ENCODE measurements around the gene ARHGAP18.

The ARHGAP18 gene

DNA sequence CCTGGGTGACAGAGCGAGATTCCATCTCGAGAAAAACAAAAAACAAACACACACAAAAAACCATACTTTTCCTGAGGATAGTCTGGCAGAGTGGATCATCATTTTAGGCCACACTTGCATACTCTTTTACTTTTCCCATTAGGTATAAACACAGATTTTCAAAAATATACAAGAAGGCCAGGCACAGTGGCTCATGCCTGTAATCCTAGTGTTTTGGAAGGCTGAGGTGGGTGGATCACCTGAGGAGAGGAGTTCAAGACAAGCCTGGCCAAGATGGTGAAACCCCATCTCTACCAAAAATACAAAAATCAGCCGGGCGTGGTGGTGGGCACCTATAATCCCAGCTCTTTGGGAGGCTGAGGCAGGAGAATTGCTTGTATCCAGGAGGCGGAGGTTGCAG lies 85.5 kb downstream of the ARHGAP18 start:
- in situ Hi-C loops (cut with MboI; ENCODE audit: low sequenced_read_pairs), result loop anchor here (25.0 kb wide), 1 partner anchor 113 kb away; no protein-coding TSS in a partner anchor

DNA sequence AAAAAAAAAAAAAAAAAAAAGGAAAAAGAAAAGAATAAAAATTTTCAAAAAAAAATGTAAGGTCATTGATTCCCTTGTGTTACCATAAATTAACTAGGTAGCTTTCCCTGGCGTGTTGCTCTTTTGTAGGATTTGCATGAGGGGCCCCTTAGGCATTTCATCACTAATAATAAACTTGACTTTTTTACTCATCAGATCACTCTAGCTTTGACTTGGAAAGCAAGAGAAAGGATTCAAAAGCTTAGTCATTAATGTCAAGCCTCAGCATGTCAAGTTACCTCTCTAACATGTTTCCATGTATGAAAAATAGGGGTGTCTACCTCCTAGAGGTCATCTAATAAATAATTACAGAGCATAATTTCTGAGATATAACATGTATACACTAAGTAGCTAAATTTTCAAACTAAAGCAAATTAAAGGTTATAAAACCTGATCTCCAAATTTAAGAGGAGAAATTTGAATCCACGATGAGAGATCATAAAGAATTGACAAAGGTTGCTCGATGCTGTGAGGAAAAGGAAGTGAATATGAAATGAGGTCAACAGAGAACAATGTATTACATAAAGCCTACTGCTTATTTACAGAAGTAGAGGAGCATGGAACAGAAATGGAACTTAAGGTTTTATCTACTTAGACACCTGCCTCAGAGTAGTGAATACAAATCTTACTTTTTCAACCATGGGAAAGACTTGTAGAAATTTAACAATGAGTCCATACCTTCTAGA lies 86.8 kb downstream of the ARHGAP18 start:
- in situ Hi-C loops (cut with MboI; ENCODE audit: low sequenced_read_pairs), result loop anchor here (25.0 kb wide), 1 partner anchor 114 kb away; no protein-coding TSS in a partner anchor

DNA sequence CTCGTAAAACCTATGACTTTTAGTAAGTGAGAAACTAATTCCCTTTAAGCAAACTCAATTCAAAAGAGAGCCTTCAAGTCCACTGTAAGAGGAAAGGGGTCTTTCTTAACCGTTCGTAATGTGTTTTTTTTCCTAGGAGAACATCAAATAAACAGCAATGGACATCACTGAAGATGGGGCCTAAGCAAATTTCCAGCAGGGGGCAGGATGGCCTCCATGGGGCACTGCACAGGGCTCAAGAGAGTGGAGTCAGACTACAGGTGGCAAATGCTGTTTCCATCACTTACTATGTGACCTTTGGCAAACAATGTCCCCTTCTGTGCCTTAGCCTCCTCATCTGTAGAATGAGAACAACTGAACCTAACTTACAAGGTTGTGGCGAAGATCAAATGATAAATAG lies 88.7 kb downstream of the ARHGAP18 start:
- in situ Hi-C loops (cut with MboI; ENCODE audit: low sequenced_read_pairs), result loop anchor here (25.0 kb wide), 1 partner anchor 116 kb away; no protein-coding TSS in a partner anchor

DNA sequence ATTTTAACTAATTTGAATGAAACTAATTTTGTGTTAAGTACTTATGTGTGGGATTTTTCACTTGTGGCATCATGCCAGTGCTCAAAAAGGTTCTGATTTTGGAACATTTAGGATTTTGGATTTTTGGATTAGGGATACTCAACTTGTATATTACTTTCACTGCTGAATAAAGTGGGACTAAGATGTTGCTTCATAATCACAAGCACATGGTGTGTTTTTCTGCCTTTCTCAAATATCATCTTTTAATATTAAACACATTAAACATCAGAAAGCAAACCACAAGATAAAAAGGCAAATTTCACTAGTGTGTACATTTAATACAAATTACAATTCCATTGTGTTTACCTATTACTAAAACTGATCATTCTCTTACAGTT lies 89.8 kb downstream of the ARHGAP18 start:
- in situ Hi-C loops (cut with MboI; ENCODE audit: low sequenced_read_pairs), result loop anchor here (25.0 kb wide), 1 partner anchor 117 kb away; no protein-coding TSS in a partner anchor

DNA sequence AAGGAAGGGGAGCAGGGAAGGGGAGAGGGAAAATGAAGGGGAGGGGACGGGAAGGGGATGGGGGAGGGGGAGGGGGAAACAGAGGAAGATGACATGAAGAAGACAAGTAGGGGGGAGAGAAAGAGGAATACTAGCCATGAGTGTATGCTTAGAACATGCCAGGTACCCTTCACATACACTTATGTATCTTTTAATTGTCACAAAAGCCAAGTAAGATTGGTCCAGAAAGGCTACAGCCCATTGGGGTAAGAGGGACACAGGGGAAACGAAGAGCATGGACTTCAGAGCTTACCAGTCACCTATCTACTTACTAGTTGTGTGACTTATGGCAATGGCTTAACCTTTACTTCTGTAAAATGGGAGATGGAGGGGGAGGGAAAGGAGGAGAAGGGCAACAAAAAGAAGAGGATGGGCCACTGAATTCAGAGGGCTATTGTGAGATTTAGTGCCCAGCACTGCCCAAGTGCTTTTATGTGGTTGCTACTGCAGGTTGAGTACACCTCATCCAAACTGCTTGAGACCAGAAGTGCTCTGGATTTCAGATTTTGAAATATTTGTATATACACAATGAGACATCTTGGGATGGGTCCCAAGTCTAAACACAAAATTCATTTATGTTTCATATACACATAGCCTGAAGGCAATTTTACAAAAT lies 90.3 kb downstream of the ARHGAP18 start:
- in situ Hi-C loops (cut with MboI; ENCODE audit: low sequenced_read_pairs), result loop anchor here (25.0 kb wide), 1 partner anchor 118 kb away; no protein-coding TSS in a partner anchor

DNA sequence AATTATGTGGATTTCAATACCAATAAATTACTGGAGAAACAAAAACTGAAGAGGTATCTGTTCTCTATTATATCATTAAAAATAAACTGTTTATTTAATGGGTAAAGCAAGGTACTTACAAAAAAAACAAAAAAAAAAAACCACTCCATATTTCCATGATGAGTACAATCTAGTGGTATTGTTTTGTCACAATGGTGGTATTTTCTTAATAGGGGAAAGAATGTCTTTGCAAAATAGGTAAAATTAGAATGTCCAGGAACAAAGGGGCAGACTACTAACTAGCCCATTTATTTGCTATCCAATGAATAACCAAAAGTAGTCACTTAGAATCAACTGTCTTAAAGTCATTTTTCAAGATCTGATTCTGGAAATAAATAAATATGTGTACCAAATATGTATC lies 92.0 kb downstream of the ARHGAP18 start:
- in situ Hi-C loops (cut with MboI; ENCODE audit: low sequenced_read_pairs), result loop anchor here (25.0 kb wide), 1 partner anchor 119 kb away; no protein-coding TSS in a partner anchor

DNA sequence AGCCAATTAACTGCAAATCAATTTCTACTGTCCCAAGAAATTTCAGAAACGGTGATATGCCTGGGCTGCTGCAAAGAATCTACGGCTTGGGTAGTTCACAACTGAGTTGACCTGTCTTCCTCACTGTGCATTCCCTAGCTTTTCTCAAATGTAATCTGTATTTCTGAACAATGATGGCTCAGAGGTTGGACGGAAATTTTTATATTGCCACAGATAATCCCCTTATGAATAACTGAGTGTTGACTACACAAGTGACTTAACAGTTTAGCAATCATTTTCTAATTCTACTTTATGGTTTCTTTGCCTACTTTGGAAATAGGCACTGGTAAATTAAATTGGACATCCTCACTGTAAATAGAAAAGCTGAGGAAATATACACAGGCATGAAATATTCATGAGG lies 94.5 kb downstream of the ARHGAP18 start:
- in situ Hi-C loops (cut with MboI; ENCODE audit: low sequenced_read_pairs), result loop anchor here (25.0 kb wide), 1 partner anchor 122 kb away; no protein-coding TSS in a partner anchor

DNA sequence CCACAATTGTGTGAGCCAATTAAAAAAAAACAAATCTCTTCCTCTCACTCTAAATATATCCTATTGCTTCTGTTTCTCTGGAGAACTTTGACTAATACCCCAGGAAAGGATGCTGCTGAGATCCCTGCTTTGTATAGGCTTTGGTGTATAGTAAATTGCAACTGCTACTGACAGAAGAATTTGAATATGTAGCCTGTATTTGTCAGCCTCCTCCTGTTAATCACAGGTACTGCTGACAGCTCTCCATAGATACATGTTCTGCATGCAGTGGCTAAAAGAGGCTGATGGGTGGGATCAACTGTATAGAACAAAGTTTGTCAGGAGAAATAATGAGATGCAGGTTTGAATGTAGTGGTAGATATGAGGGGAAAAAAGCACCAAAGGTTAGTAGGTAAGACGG lies 95.0 kb downstream of the ARHGAP18 start:
- in situ Hi-C loops (cut with MboI; ENCODE audit: low sequenced_read_pairs), result loop anchor here (25.0 kb wide), 1 partner anchor 122 kb away; no protein-coding TSS in a partner anchor

DNA sequence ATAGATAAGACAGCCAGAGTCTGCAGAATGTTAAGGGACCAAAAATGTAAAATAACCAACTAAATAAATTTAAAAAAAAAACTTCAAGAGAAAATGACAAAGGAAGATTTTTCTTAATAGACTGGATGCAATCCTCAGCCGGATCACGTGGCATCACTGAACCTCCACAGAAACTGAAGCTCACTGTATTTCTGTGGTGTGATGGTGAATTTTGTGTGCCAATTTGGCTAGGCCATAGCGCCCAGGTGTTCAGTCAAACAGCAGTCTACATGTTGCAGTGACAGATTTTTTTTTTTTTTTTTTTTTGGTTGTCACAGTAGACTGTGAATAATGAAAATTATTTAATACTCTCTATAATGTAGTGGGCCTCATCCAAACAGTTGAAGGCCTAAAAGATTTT lies 95.5 kb downstream of the ARHGAP18 start:
- in situ Hi-C loops (cut with MboI; ENCODE audit: low sequenced_read_pairs), result loop anchor here (25.0 kb wide), 1 partner anchor 123 kb away; no protein-coding TSS in a partner anchor

DNA sequence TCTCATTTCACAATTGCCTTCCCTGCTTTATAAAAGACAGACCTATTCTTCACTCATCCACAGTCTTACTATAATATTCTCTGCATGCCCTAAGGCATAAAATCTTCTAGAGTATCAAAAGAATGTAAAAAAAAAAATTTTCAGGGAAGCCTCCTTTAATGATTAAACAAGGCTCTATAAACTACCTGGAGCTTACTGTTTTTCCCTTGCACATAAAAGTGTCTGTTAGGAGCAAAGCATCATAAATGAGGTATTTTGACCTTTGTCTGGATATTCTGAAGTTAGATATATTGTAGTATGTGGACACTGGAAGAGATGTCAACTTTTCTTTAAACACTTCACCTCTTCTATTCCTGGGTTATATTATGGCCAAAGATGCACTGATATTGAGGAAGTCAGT lies 97.5 kb downstream of the ARHGAP18 start:
- in situ Hi-C loops (cut with MboI; ENCODE audit: low sequenced_read_pairs), result loop anchor here (25.0 kb wide), 1 partner anchor 125 kb away; no protein-coding TSS in a partner anchor

DNA sequence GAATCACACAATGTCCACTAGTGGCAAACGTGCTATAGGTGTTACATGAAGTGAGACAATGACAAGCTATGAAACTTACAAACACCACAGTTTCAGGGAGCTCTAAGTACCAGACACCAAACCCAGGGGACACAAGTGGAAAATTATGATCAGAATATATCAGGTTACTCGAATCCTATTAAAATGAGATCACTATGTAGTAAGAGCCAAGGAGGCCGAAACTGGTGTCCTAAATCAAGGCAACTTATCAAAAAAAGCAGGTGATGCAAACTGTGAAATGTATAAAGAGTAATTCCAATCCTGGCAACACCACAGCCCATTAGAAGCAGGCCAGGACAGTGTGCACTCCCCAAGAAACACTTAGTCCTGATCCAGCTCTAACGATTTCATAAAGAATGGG lies 100.3 kb downstream of the ARHGAP18 start:
- in situ Hi-C loops (cut with MboI; ENCODE audit: low sequenced_read_pairs), result loop anchor here (25.0 kb wide), 1 partner anchor 128 kb away; no protein-coding TSS in a partner anchor

DNA sequence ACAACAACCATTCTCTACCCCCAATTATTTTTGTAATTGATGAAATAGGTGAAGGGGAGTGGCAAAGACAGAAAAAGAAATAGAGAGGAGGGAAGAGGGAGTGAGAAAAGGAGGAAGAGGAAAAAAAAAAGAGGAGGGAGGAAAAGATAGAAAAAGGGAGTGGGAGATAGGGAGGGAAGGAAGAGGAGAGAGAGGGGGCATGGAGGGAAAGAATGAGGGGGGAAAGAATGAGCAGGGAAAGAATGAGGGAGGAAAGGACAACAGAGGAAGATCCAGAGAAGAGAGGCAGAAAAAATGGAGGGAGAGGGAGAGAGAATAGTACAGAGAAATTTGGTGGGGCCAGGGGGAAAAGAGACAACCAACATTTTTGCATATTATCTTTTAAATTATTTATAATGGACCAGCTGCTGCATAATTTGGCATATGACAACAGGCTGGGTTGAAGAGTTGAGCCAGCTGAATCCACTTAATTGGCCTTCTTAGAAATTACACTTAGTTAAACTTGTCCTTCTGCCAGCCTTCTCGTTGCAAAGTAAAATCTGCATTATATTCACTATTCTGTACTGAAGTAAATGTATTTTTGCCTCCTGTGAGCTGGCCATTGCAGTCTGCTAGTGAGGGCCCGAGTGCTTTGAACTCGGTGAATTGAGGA lies 101.0 kb downstream of the ARHGAP18 start:
- in situ Hi-C loops (cut with MboI; ENCODE audit: low sequenced_read_pairs), result loop anchor here (25.0 kb wide), 1 partner anchor 128 kb away; no protein-coding TSS in a partner anchor

DNA sequence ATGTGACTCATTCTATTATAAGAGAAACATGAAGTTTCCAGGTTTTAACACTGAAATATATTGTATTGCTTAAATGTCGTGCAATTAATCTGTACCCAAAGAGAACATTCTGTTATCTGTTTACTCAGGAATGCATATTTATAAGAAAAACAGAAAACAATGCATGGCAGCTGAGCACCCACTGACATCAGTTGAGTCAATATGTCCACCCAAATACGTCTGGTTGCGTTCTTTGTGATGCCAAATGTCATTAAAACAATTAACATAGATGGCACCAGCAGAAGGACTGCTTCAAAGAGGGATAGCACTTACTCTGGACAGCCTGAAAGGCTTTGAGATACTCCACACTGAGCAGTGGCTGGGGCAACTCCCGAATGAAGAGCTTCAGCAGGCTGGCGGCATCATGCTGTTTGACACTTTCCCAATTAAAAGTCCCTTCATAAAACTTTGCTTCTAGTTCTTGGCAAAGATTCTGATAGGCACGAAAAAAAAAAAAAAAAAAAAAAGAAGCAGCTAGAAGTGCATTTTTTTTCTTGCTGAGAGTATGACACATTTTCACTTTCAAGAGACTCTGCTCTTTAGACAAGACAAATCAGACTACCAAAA lies 102.3 kb downstream of the ARHGAP18 start:
- in situ Hi-C loops (cut with MboI; ENCODE audit: low sequenced_read_pairs), result loop anchor here (25.0 kb wide), 1 partner anchor 130 kb away; no protein-coding TSS in a partner anchor

DNA sequence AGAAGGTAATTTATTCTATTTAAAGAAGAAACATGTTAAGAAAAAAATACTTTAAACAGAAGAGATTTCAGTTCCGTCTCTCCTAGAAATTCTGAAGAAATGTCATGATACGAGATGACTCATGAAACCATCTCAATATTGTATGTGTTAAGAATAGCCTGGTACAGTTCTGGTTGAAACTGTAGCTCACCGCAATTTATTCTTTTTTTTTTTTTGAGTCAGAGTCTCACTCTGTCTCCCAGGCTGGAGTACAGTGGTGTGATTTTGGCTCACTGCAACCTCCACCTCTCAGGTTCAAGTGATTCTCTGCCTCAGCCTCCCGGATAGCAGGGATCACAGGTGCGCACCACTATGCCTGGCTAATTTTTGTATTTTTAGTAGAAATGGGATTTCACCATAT lies 103.3 kb downstream of the ARHGAP18 start:
- in situ Hi-C loops (cut with MboI; ENCODE audit: low sequenced_read_pairs), result loop anchor here (25.0 kb wide), 1 partner anchor 131 kb away; no protein-coding TSS in a partner anchor

DNA sequence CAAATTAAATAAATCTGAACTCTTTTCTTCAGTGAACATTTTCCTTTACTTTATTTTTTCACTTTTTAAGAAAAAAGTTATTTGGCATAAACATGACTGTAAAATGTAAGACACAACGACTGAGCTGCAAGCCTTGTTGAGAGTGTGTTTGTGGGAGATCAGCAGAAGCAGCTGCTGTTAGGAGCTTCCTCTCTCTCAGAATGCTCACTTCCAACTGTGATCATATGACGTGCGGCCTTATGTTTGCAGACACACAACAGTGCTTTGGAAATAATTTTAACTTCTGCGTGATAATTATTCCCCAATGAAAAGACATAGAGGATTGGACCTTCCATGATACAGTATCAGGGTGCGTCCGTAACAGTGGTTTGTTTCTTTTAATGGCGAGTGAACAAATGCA lies 104.0 kb downstream of the ARHGAP18 start:
- in situ Hi-C loops (cut with MboI; ENCODE audit: low sequenced_read_pairs), result loop anchor here (25.0 kb wide), 1 partner anchor 131 kb away; no protein-coding TSS in a partner anchor

DNA sequence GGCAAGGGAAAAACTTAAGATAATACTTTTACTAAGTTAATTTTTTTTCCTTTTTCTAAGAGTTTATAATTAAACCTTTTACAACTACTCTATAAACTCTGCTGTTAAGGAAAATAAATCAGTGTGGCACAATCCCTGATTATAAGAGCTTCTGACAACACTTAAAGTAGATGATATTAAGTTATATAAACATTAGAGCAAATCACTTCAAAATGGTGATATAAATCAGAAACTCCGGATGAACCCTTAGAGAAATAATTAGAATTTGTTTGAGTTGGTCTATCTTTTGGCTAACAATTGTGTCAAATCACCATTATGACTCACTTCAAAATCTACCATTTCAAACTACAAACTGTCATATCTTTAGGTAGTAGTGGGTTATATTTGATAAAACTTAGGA lies 104.9 kb downstream of the ARHGAP18 start:
- in situ Hi-C loops (cut with MboI; ENCODE audit: low sequenced_read_pairs), result loop anchor here (25.0 kb wide), 1 partner anchor 132 kb away; no protein-coding TSS in a partner anchor

DNA sequence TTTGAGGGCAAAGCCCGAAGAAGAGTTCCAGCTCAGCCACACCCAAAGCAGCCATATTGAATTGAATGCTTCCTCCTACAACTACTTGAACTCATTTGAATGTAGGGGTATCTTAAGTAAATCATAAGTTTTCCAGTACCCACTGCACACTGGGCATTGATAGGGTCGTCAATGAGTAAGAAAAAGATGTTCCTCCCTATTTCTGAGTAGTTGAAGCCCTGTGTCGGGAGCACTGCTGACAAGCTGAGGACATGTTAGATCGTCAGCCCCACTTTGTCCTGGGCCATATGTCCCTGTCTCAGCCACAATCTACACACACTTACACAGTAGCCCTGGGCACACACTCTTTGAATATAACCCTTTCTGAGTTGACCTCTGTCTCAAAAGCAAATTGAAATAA lies 105.7 kb downstream of the ARHGAP18 start:
- in situ Hi-C loops (cut with MboI; ENCODE audit: low sequenced_read_pairs), result loop anchor here (25.0 kb wide), 1 partner anchor 133 kb away; no protein-coding TSS in a partner anchor

DNA sequence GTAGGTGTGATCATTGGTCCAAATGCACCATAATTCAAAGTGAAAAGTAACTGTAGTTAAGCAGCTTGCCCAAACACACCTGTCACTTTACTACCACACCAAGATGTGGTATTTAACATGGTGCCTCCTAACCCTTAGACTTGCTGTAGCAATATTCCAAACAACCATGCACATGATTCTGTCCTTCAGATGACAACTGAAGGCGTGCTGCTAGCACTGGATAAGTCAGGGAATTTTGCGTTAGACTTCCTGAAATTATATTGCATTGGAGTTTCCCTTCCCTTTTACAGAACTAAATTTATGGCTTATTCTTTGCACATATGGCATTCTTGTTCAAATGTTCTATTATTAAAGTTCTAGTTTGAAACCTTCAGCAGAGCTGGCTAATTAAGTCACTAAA lies 106.2 kb downstream of the ARHGAP18 start:
- in situ Hi-C loops (cut with MboI; ENCODE audit: low sequenced_read_pairs), result loop anchor here (25.0 kb wide), 1 partner anchor 134 kb away; no protein-coding TSS in a partner anchor

DNA sequence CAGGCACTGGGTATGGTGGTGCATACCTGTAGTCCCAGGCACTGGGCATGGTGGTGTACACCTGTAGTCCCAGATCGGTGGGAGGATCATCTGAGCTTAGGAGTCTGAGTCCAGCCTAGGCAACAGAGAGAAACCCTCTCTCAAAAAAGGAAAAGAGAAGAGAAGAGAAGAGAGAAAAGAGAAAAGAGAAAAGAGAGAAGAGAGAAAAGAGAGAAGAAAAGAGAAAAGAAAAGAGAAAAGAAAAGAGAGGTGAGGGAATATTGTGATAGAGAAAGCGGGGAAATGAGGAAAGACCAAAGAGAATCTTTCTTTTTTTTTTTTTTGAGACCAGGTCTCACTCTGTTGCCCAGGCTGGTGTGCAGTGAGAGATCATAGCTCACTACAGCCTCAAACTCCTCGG lies 108.7 kb downstream of the ARHGAP18 start:
- in situ Hi-C loops (cut with MboI; ENCODE audit: low sequenced_read_pairs), result loop anchor here (25.0 kb wide), 1 partner anchor 136 kb away; no protein-coding TSS in a partner anchor

DNA sequence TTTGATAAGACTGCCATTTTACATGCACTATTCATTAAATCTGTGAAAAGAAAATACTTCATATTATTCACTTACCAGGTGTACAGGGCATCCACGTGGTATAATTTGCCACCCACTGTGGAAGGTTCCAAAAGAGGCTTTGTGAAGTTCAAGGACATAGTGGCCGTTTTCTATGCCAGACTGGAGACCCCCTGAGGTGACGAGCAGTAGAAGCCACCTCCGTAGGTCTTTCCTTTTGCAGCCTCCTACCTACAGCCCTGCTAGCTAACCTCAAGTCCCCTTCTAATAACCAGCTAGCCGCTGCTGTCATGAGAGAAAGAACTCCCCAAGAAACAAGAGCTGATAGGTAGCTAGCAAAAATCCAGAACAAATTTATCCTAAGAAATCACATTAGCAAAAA lies 110.5 kb downstream of the ARHGAP18 start:
- in situ Hi-C loops (cut with MboI; ENCODE audit: low sequenced_read_pairs), result loop anchor here (25.0 kb wide), 1 partner anchor 338 kb away; no protein-coding TSS in a partner anchor

Data from HL-60/S4 treated with phorbol 12-myristate 13-acetate at 8.2 ng/mL for 4 days and 3 days (cell line).